Mononuclear cell (primary cell): ENCODE data around the gene SMPD4. TPM values are rescaled to one million over a fixed set of nuclear protein-coding genes. Genes with fewer than 3 reads are reported as not detected.
"Not testable (repeated sequence)": the region's sequence is repeated elsewhere in the genome, so short reads cannot be mapped to it uniquely, and the experiment has no call there.

Experiments used
- H3K27me3 ChIP-seq: 2 replicates; pipeline ENCODE4 v1.6.0; 2011; ENCODE audit warnings: low read length, control low read depth; ENCODE audit not compliant: insufficient read depth
- H3K4me1 ChIP-seq: 2 replicates; pipeline ENCODE4 v1.5.1; 2011; ENCODE audit warnings: mild to moderate bottlenecking, low read length, control low read depth; ENCODE audit not compliant: insufficient read depth
- H3K4me3 ChIP-seq: 2 replicates; pipeline ENCODE4 v1.5.1; 2011; ENCODE audit warnings: mild to moderate bottlenecking, low read length, moderate library complexity
- H3K9me3 ChIP-seq: 2 replicates; pipeline ENCODE4 v1.5.1; 2011; ENCODE audit warnings: low read depth, mild to moderate bottlenecking, control low read depth, low read length
- total RNA-seq: library from RNA; depleted of rRNA; stranded (reverse); fragments of >200 nt; gene quantifications from one replicate; pipeline ENCODE4 v1.2.3, GENCODE V29; 2012

The SMPD4 gene
- total RNA-seq, 1 donor = 34.6 TPM

DNA sequence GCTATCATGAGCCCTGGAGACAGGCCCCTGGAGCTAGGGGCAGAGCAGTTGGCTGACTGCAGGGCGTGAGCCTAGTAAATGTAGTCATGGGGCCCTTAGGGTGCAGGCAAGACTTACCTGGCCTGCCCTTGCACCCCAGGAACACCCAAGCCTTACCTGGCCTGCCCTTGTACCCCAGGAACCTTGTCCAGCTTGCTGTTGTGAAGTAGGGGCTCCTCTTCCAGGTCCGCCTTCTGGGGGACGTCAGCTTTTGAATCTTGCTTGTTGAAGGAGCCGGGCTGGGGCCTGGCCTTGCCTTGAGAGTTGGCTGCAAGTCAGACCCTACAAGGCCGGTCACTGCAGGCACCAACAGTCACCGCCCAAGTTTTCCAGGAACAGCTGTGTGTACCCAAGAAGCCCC, 40.4 kb downstream of the SMPD4 start:
- H3K27me3 ChIP-seq, H3K4me3 ChIP-seq, H3K9me3 ChIP-seq, H3K4me1 ChIP-seq: not testable (repeated sequence)

DNA sequence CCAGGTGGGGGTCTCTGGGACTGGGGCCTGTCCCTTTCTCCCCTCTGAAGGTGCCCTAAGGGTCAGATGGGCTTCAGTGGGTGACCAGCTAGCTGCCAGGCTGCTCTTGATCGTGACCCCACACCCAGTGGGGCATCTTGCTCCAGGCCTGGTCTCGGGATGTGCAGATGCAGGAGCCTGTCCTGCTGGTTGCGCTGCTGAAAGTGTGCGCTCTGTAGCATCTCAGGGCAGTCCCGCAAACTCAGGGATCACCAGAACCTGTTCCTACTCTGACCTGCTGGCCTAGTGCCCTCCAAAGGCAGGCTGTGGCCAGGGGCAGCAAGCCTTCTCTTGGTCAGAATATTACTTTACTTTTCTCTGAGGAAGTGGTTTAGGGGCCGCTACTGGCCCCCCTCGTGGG, 40.9 kb downstream of the SMPD4 start:
- H3K4me3 ChIP-seq, H3K27me3 ChIP-seq, H3K4me1 ChIP-seq, H3K9me3 ChIP-seq: not testable (repeated sequence)

DNA sequence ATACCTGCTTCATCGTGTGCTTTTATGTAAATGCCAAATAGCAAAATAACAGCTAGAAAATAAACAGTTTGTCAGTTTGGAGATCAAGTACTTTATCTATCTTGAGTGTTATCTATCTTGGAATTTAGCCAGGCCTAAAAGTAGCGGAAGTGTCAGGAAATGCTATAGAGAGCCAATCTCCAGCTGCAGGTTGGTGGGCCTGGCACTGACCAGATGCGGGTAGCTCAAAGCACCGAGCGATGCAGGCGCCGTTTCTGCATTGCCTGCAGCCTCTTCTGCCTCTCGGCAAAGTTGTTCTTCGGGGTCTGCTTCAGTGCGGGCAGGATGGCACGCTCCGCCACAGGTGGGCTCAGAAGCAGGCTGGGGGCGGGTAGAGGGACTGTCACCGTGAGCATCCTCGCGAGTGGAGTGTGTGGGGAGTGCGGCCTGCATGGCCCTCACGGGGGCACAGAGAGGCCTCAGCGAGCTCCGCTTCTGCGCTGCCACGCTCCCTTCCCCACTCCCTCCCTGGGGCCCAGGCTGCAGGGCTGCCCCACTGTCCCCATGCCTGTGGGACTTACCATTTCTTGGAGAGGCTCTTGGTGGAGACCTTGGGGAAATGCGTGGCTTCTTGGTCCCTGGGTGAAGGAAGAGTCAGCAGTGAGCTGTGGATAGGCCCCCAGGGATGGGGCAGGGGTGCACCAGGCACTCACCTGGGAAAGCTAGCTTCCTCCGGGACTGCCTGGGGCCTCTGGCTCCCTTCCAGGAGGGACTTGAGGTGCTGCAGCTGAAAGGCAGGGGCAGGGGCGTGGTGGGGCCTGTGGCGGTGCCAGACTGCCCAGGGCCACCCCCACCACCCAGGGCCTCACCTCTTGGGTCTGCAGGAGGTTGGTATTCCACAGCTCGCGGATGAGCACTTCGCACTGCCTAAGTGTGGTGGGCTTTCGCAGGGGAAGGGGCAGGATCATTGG, 41.8 kb downstream of the SMPD4 start:
- not testable (repeated sequence) for H3K27me3 ChIP-seq, H3K4me3 ChIP-seq, H3K4me1 ChIP-seq, H3K9me3 ChIP-seq

GRCh38 chr2:130138841-130139251, 42.6 kb downstream of the SMPD4 start:
- H3K9me3 ChIP-seq, H3K27me3 ChIP-seq, H3K4me1 ChIP-seq, H3K4me3 ChIP-seq: not testable (repeated sequence)

- H3K4me3 ChIP-seq, H3K27me3 ChIP-seq, H3K9me3 ChIP-seq, H3K4me1 ChIP-seq: not testable (repeated sequence)
Observed at GRCh38 chr2:130138326-130138725, 43.1 kb downstream of the SMPD4 start.

DNA sequence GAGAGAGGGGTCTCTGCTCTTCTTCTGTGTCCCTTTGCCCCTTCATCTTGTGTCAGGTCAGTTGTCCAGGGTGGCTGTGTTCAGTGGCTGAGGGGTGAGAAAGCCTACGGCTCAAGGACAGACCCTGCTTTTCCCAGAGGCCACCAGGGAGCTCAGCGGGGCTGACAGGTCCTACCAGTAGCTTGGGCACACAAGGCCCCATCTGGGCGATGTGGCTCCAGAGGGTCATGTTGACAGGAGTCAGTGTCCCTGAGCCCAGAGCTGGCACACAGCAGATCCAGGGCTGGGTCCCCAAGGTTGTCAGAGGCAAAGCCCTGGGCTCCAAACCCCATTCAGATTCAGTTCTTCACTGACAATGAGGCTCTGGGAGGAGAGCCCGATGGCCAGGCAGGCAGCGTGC, 44.3 kb downstream of the SMPD4 start:
- H3K4me1 ChIP-seq, H3K27me3 ChIP-seq, H3K9me3 ChIP-seq, H3K4me3 ChIP-seq: not testable (repeated sequence)

GRCh38 chr2:130136546-130136945, 44.9 kb downstream of the SMPD4 start:
- H3K4me1 ChIP-seq, H3K9me3 ChIP-seq, H3K27me3 ChIP-seq, H3K4me3 ChIP-seq: not testable (repeated sequence)

GRCh38 chr2:130135692-130136541, 45.5 kb downstream of the SMPD4 start:
- Histone ChIP-seq H3K9me3 (no peaks in the 10 kb centered on the region), H3K4me3 (no peak overlapping the region), H3K4me1 (no peaks in the 10 kb centered on the region), H3K27me3 (no peaks in the 10 kb centered on the region)

- not testable (repeated sequence) for H3K9me3 ChIP-seq, H3K4me1 ChIP-seq, H3K27me3 ChIP-seq, H3K4me3 ChIP-seq
Observed at GRCh38 chr2:130129120-130129829, 52.1 kb downstream of the SMPD4 start, which contains the start of gene POTEF. TSS of gene POTEF (minus strand) at chr2:130129222. CDS start at chr2:130120515, 8,707 bp downstream.

GRCh38 chr2:130128464-130128863, 52.9 kb downstream of the SMPD4 start:
- not testable (repeated sequence) for H3K27me3 ChIP-seq, H3K4me3 ChIP-seq, H3K4me1 ChIP-seq, H3K9me3 ChIP-seq

DNA sequence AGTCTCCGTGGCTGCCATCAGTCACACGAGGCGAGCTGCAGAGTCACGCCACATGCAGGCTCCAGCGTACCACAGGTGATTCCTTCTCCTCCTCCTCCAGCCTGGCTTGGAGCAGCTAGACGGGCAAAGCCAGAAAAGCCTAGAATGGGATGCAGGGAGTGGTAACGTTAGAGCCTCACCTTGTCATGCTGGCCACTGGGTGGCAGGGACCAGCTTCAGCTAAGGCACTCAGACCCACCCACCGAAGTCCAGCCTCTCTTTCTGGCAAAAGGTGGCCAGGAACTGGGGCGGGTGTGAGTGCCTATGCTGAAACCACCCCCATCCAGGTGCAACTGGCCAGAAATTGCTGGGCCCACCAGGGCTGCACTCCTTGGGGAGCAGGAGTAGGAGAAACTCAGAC, 53.7 kb downstream of the SMPD4 start:
- not testable (repeated sequence) for H3K27me3 ChIP-seq, H3K4me3 ChIP-seq, H3K4me1 ChIP-seq, H3K9me3 ChIP-seq

DNA sequence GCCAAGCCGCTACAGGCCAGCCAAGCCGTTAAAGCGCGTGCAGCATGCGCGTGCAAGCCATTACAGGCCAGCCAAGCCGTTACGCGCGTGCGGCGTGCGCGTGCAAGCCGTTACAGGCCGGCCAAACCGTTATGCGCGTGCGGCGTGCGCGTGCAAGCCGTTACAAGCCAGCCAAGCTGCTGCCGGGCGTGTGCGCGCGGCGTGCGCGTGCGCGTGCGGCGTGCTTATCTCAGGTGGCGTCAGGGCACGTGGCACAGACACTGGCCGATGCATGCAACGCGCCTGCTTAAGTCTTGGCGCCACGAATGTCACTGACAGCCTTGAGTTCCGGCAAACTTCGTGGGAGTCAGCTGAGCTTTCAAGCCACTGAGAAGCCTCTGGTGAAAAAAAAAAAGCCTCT, 60.5 kb downstream of the SMPD4 start:
- not testable (repeated sequence) for H3K4me1 ChIP-seq, H3K27me3 ChIP-seq, H3K9me3 ChIP-seq, H3K4me3 ChIP-seq

- H3K4me3 ChIP-seq, H3K4me1 ChIP-seq, H3K9me3 ChIP-seq, H3K27me3 ChIP-seq: not testable (repeated sequence)
Observed at GRCh38 chr2:130102597-130103363, 78.6 kb downstream of the SMPD4 start.
